H1 (cell line): ENCODE results near the gene ROR1.

Experiments used
- CHD2 ChIP-seq: IDR thresholded peaks from 2 replicates; pipeline ENCODE4 v1.6.1; 2012; ENCODE audit warnings: low read length, improper control_type of control experiment
- EP300 ChIP-seq, 2 experiments: IDR thresholded peaks; 1 replicate in 1 of 2; 2 replicates in 1 of 2; pipeline ENCODE4 v1.6.1; 2011 to 2012; ENCODE audit warnings: low read depth in 2 of 2, low read length in 2 of 2, mild to moderate bottlenecking in 2 of 2, borderline replicate concordance in 1 of 2, inconsistent platforms in 1 of 2, moderate library complexity in 1 of 2
- EZH2 ChIP-seq: fragments of 200-600 bp; sonication (generic); IDR thresholded peaks from 2 replicates; pipeline ENCODE4 v1.7.1; 2012; ENCODE audit warnings: low read depth, mild to moderate bottlenecking, moderate library complexity, low read length, inconsistent platforms; ENCODE audit not compliant: severe bottlenecking
- HDAC6 ChIP-seq: IDR thresholded peaks from one replicate; pipeline ENCODE4 v1.7.1; 2012; ENCODE audit warnings: low read depth, mild to moderate bottlenecking, inconsistent platforms, low read length, moderate library complexity
- KDM1A ChIP-seq: fragments of 200-600, 300-600 bp; sonication (generic); IDR thresholded peaks from 2 replicates; pipeline ENCODE4 v1.7.1; 2016; ENCODE audit warnings: mild to moderate bottlenecking, low read length, borderline replicate concordance
- POLR2A ChIP-seq, 2 experiments: IDR thresholded peaks; 1 replicate in 1 of 2; 2 replicates in 1 of 2; pipeline ENCODE4 v1.6.1; 2011; ENCODE audit warnings: low read depth in 2 of 2, low read length in 2 of 2, mild to moderate bottlenecking in 2 of 2; ENCODE audit errors: control extremely low read depth in 1 of 2
- POLR2AphosphoS5 ChIP-seq: IDR thresholded peaks from 2 replicates; pipeline ENCODE4 v1.6.1; 2011; ENCODE audit warnings: low read depth, low read length
- SP1 ChIP-seq: IDR thresholded peaks from 2 replicates; pipeline ENCODE4 v1.6.1; 2011; ENCODE audit warnings: low read depth, low read length
- TBP ChIP-seq: IDR thresholded peaks from 2 replicates; pipeline ENCODE4 v1.6.1; 2011; ENCODE audit warnings: low read depth, low read length, improper control_type of control experiment
- USF2 ChIP-seq: IDR thresholded peaks from 2 replicates; pipeline ENCODE4 v1.6.1; 2011; ENCODE audit warnings: low read length, improper control_type of control experiment
- TF ChIP-seq, protein P1 (sequence below), 3 experiments: IDR thresholded peaks; 1 replicate in 2 of 3; 2 replicates in 1 of 3; pipeline versions ENCODE4 v1.5.1 to v1.6.1; 2011; ENCODE audit warnings: low read length in 3 of 3, mild to moderate bottlenecking in 3 of 3, inconsistent platforms in 2 of 3, low read depth in 1 of 3, moderate library complexity in 1 of 3; ENCODE audit not compliant: insufficient read depth in 1 of 3; ENCODE audit errors: control extremely low read depth in 1 of 3

DNA sequence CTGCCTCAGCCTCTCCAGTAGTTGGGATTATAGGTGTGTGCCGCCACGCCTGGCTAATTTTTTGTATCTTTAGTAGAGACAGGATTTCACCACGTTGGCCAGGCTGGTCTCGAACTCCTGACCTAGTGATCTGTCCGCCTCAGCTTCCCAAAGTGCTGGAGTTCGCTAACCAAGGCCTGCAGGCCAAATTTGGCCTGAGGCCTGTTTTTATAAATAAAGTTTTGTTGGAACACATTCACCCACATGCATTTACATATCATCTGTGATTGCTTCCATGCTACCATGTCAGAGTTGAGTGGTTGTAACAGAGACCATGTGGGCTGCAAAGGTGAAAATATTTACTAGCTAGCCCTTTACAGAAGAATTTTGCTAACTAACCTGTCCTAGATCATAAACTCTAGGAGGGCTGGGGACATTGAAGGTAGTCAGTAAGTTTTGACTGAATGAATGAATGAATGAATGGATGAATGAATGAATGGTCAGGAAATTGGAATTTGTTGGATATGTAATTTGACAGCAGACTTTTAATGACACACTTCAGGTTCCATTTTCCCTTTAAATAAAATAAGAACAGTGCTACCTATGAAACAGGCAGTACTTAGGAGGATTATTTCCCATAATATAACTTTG lies 38.4 kb downstream of the ROR1 start:
- TF ChIP-seq POLR2A (IDR thresholded peaks at IDR 0.05; ENCODE audit: control extremely low read depth in 1 of 2, low read depth in 2 of 2, low read length in 2 of 2) (no peak), HDAC6 (no peak), EZH2 (no peak), CHD2 (no peak), TBP (no peak), USF2 (no peak), KDM1A (no peak), SP1 (no peak), POLR2AphosphoS5 (no peak), EP300 (IDR thresholded peaks at IDR 0.05; ENCODE audit: borderline replicate concordance in 1 of 2, low read depth in 2 of 2, low read length in 2 of 2) (no peak)
- TF ChIP-seq, protein P1, sequence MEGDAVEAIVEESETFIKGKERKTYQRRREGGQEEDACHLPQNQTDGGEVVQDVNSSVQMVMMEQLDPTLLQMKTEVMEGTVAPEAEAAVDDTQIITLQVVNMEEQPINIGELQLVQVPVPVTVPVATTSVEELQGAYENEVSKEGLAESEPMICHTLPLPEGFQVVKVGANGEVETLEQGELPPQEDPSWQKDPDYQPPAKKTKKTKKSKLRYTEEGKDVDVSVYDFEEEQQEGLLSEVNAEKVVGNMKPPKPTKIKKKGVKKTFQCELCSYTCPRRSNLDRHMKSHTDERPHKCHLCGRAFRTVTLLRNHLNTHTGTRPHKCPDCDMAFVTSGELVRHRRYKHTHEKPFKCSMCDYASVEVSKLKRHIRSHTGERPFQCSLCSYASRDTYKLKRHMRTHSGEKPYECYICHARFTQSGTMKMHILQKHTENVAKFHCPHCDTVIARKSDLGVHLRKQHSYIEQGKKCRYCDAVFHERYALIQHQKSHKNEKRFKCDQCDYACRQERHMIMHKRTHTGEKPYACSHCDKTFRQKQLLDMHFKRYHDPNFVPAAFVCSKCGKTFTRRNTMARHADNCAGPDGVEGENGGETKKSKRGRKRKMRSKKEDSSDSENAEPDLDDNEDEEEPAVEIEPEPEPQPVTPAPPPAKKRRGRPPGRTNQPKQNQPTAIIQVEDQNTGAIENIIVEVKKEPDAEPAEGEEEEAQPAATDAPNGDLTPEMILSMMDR (IDR thresholded peaks at IDR 0.05; ENCODE audit: control extremely low read depth in 1 of 3, insufficient read depth in 1 of 3, low read depth in 1 of 3, low read length in 3 of 3): no peak
